ENCODE results near the gene CXCR6.

Gene CXCR6

DNA sequence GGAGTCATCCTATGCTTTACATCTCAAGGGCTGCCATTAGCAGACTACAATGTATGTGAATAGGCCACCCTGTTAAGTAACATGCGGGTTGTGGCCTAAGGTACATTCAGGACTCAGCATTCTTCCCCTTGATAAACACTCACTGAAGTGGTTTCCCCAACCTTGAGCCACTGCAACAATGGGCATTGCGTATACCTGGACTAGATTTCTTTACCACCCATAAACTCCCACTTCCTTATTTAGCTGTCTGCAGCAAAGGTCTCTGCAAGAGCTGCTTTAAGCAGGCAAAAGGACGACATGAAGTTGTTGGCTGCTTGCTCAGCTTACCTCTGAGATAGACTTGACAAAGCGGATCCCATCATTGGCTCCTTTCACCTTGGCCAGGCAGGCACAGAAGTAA, 36.1 kb downstream of the CXCR6 start:
- H3K36me3 ChIP-seq (replicated peaks; ENCODE audit: insufficient read depth, low read length), result no peaks in the 10 kb centered on the region
- H3K27ac ChIP-seq (ENCODE audit: low read length), result peak overlapping the region; percentile 31; the same call in 1 of the 2 replicates
- DNase-seq, result peak; percentile 54

DNA sequence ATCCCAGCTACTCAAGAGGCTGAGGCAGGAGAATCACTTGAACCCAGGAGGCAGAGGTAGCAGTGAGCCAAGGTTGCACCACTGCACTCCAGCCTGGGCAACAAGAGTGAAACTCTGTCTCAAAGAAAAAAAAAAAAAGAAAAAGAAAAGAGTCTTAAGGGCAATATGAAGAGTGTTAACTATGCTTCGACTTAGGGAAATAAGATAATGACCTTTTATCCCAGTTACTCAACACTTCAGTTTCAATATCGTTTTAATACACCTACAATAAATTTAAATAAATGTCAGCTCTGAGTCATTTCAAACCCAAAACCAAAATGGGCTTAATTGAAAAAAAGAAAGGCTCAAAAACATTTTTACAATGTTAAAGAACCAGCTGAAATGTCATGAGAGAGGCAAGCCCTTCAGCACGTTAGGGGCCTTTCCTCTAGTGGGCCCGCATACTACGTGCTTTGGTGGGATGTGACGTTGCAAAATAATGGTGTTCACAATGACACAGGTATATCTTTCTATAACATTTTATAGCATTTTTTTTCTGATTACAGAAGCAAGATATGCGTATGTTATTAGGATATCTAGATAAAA, 37.1 kb downstream of the CXCR6 start:
- Histone ChIP-seq H3K9me3 (replicated peaks; ENCODE audit: insufficient read depth, low read length) (no peaks in the 10 kb centered on the region), H3K9me2 (replicated peaks; ENCODE audit: insufficient read depth, low read length) (no peaks in the 10 kb centered on the region), H3K27ac (ENCODE audit: low read length) (no peak overlapping the region), H4K20me1 (ENCODE audit: insufficient read depth, low read length) (no peaks in the 10 kb centered on the region), H3K9ac (ENCODE audit: low read length) (no peak overlapping the region), H3K27me3 (replicated peaks; ENCODE audit: insufficient read depth, low read length) (no peaks in the 10 kb centered on the region), H3K4me1 (ENCODE audit: low read length) (peaks cover 50% of the 10 kb centered on the region), H2AFZ (ENCODE audit: low read length) (no peak overlapping the region), H3K4me3 (ENCODE audit: low read length) (no peak overlapping the region), H3K4me2 (ENCODE audit: low read depth, low read length) (no peak overlapping the region), H3F3A (ENCODE audit: insufficient read depth, low read length) (peaks cover 26% of the 10 kb centered on the region), H3K36me3 (replicated peaks; ENCODE audit: insufficient read depth, low read length) (no peaks in the 10 kb centered on the region), H3K79me2 (ENCODE audit: low read length) (no peaks in the 10 kb centered on the region)
- DNase-seq, result no peak
- TF ChIP-seq EZH2phosphoT487 (IDR thresholded peaks at IDR 0.05; ENCODE audit: low read length), result no peak
- TF ChIP-seq, protein P1, sequence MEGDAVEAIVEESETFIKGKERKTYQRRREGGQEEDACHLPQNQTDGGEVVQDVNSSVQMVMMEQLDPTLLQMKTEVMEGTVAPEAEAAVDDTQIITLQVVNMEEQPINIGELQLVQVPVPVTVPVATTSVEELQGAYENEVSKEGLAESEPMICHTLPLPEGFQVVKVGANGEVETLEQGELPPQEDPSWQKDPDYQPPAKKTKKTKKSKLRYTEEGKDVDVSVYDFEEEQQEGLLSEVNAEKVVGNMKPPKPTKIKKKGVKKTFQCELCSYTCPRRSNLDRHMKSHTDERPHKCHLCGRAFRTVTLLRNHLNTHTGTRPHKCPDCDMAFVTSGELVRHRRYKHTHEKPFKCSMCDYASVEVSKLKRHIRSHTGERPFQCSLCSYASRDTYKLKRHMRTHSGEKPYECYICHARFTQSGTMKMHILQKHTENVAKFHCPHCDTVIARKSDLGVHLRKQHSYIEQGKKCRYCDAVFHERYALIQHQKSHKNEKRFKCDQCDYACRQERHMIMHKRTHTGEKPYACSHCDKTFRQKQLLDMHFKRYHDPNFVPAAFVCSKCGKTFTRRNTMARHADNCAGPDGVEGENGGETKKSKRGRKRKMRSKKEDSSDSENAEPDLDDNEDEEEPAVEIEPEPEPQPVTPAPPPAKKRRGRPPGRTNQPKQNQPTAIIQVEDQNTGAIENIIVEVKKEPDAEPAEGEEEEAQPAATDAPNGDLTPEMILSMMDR (IDR thresholded peaks at IDR 0.05; ENCODE audit: low read length), result no peak
- no peak for TF ChIP-seq EZH2 (optimal IDR thresholded peaks at IDR 0.05; ENCODE audit: low read depth, low read length)

More for the DNA sequence above, 36.1 kb downstream of the CXCR6 start:
- no peak overlapping the region for H3K9ac ChIP-seq (ENCODE audit: low read length)
- H3K79me2 ChIP-seq (ENCODE audit: low read length), result no peaks in the 10 kb centered on the region
- H3K9me2 ChIP-seq (replicated peaks; ENCODE audit: insufficient read depth, low read length), result no peaks in the 10 kb centered on the region
- H3K4me2 ChIP-seq (ENCODE audit: low read depth, low read length), result peak overlapping the region; percentile 12; the same call in 1 of the 2 replicates
- H3K4me1 ChIP-seq (ENCODE audit: low read length), result peaks cover 50% of the 10 kb centered on the region
- no peaks in the 10 kb centered on the region for H3K27me3 ChIP-seq (replicated peaks; ENCODE audit: insufficient read depth, low read length)
- H3K4me3 ChIP-seq (ENCODE audit: low read length), result no peak overlapping the region
- H3K9me3 ChIP-seq (replicated peaks; ENCODE audit: insufficient read depth, low read length), result no peaks in the 10 kb centered on the region
- H4K20me1 ChIP-seq (ENCODE audit: insufficient read depth, low read length), result no peaks in the 10 kb centered on the region
- no peak overlapping the region for H2AFZ ChIP-seq (ENCODE audit: low read length)
- peaks cover 26% of the 10 kb centered on the region for H3F3A ChIP-seq (ENCODE audit: insufficient read depth, low read length)
- TF ChIP-seq EZH2phosphoT487 (IDR thresholded peaks at IDR 0.05; ENCODE audit: low read length) (no peak), EZH2 (optimal IDR thresholded peaks at IDR 0.05; ENCODE audit: low read depth, low read length) (no peak)
- TF ChIP-seq, protein P1 (IDR thresholded peaks at IDR 0.05; ENCODE audit: low read length), result no peak

DNA sequence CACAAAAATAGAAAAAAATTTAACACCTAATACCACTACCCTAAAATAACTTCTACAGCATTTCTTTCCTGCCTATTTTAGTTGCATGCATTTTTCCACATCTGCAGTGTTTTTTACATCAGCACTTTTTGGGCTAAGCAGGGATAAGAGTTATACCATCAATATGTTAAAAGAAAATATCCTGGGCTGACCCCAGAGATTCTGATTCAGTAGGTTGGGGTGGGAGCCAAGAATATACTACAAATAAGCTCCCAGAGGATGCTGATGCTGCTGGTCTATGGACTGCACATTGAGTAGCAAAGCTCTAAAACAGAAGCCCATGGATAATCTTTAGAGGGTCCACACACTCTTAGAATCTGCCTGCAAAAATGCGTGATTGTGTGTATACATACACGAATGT, 37.6 kb downstream of the CXCR6 start:
- Histone ChIP-seq H3K36me3 (replicated peaks; ENCODE audit: insufficient read depth, low read length) (no peaks in the 10 kb centered on the region), H3K4me3 (ENCODE audit: low read length) (no peak overlapping the region), H3K4me1 (ENCODE audit: low read length) (peaks cover 47% of the 10 kb centered on the region), H3K9me2 (replicated peaks; ENCODE audit: insufficient read depth, low read length) (no peaks in the 10 kb centered on the region), H3F3A (ENCODE audit: insufficient read depth, low read length) (peaks cover 26% of the 10 kb centered on the region), H3K27ac (ENCODE audit: low read length) (no peak overlapping the region), H2AFZ (ENCODE audit: low read length) (no peak overlapping the region), H4K20me1 (ENCODE audit: insufficient read depth, low read length) (no peaks in the 10 kb centered on the region), H3K27me3 (replicated peaks; ENCODE audit: insufficient read depth, low read length) (no peaks in the 10 kb centered on the region), H3K9ac (ENCODE audit: low read length) (no peak overlapping the region), H3K9me3 (replicated peaks; ENCODE audit: insufficient read depth, low read length) (no peaks in the 10 kb centered on the region), H3K79me2 (ENCODE audit: low read length) (no peaks in the 10 kb centered on the region), H3K4me2 (ENCODE audit: low read depth, low read length) (no peak overlapping the region)
- TF ChIP-seq EZH2 (optimal IDR thresholded peaks at IDR 0.05; ENCODE audit: low read depth, low read length), result no peak
- no peak for TF ChIP-seq EZH2phosphoT487 (IDR thresholded peaks at IDR 0.05; ENCODE audit: low read length)
- TF ChIP-seq, protein P1 (IDR thresholded peaks at IDR 0.05; ENCODE audit: low read length), result no peak
- DNase-seq, result no peak
